Peyer's patch (tissue), 4 donors: Measurements from ENCODE around the gene OR8G5.

ENCODE experiments used
- POLR2A ChIP-seq, 2 donors: fragments of 450-650 bp; IDR thresholded peaks; one replicate each; pipeline ENCODE4 v1.5.1; 2017; ENCODE audit warnings: antibody characterized with exemption in 2 of 2, mild to moderate bottlenecking in 2 of 2, moderate library complexity in 2 of 2
- TF ChIP-seq, protein P1 (sequence below), 6 experiments: fragments of 450-650 bp in 4 of 6; fragments of 200-600 bp in 2 of 6; sonication (generic) in 1 of 6; IDR thresholded peaks; one replicate each; pipeline ENCODE4 v1.5.1; 2017 to 2019; ENCODE audit warnings: antibody characterized with exemption in 6 of 6, mild to moderate bottlenecking in 3 of 6, moderate library complexity in 1 of 6

GRCh38 chr11:124294687-124295086 lies 38.5 kb downstream of the OR8G5 start:
- TF ChIP-seq, protein P1, sequence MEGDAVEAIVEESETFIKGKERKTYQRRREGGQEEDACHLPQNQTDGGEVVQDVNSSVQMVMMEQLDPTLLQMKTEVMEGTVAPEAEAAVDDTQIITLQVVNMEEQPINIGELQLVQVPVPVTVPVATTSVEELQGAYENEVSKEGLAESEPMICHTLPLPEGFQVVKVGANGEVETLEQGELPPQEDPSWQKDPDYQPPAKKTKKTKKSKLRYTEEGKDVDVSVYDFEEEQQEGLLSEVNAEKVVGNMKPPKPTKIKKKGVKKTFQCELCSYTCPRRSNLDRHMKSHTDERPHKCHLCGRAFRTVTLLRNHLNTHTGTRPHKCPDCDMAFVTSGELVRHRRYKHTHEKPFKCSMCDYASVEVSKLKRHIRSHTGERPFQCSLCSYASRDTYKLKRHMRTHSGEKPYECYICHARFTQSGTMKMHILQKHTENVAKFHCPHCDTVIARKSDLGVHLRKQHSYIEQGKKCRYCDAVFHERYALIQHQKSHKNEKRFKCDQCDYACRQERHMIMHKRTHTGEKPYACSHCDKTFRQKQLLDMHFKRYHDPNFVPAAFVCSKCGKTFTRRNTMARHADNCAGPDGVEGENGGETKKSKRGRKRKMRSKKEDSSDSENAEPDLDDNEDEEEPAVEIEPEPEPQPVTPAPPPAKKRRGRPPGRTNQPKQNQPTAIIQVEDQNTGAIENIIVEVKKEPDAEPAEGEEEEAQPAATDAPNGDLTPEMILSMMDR (IDR thresholded peaks at IDR 0.05): no peak
- no peak for TF ChIP-seq POLR2A (IDR thresholded peaks at IDR 0.05)
